ENCODE data around the gene FGFR4.

DNA sequence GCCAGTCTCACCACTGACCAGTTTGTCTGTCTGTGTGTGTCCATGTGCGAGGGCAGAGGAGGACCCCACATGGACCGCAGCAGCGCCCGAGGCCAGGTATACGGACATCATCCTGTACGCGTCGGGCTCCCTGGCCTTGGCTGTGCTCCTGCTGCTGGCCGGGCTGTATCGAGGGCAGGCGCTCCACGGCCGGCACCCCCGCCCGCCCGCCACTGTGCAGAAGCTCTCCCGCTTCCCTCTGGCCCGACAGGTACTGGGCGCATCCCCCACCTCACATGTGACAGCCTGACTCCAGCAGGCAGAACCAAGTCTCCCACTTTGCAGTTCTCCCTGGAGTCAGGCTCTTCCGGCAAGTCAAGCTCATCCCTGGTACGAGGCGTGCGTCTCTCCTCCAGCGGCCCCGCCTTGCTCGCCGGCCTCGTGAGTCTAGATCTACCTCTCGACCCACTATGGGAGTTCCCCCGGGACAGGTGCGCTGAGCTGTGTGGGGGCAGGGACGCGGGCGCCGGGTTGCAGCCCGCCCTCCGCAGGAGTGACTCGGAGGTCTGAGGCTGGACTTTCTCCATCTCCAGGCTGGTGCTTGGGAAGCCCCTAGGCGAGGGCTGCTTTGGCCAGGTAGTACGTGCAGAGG, 6.5 kb downstream of the FGFR4 start:
- TF ChIP-seq, protein P1, sequence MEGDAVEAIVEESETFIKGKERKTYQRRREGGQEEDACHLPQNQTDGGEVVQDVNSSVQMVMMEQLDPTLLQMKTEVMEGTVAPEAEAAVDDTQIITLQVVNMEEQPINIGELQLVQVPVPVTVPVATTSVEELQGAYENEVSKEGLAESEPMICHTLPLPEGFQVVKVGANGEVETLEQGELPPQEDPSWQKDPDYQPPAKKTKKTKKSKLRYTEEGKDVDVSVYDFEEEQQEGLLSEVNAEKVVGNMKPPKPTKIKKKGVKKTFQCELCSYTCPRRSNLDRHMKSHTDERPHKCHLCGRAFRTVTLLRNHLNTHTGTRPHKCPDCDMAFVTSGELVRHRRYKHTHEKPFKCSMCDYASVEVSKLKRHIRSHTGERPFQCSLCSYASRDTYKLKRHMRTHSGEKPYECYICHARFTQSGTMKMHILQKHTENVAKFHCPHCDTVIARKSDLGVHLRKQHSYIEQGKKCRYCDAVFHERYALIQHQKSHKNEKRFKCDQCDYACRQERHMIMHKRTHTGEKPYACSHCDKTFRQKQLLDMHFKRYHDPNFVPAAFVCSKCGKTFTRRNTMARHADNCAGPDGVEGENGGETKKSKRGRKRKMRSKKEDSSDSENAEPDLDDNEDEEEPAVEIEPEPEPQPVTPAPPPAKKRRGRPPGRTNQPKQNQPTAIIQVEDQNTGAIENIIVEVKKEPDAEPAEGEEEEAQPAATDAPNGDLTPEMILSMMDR (conservative IDR thresholded peaks at IDR 0.05 in 1 of 2, IDR thresholded peaks at IDR 0.05 in 1 of 2; ENCODE audit: low read depth in 1 of 2, low read length in 2 of 2): no peak
- no peak for TF ChIP-seq EZH2 (IDR thresholded peaks at IDR 0.05; ENCODE audit: low read length, missing control alignments)

All from fibroblast of lung (primary cell).